Lower leg skin (tissue), 4 donors: ENCODE results near the gene SORCS2. TPM values are rescaled to one million over a fixed set of nuclear protein-coding genes. Genes with fewer than 3 reads are reported as not detected.

Source experiments
- DNase-seq, 2 donors: peaks; one replicate each; pipeline ENCODE4 v3.0.0-alpha.2; 2019; ENCODE audit warnings: low spot score in 2 of 2
- H3K4me3 ChIP-seq: fragments of 200-600 bp; sonication (generic); 2 replicates; pipeline ENCODE4 v1.5.1; 2017; ENCODE audit warnings: mild to moderate bottlenecking, low read depth; ENCODE audit not compliant: poor library complexity, severe bottlenecking
- CTCF ChIP-seq, 3 donors: fragments of 450-650 bp; IDR thresholded peaks; one replicate each; pipeline ENCODE4 v1.5.1; 2016; ENCODE audit warnings: antibody characterized with exemption in 3 of 3, mild to moderate bottlenecking in 3 of 3, moderate library complexity in 2 of 3
- POLR2A ChIP-seq, 2 donors: fragments of 450-650 bp; IDR thresholded peaks; one replicate each; pipeline ENCODE4 v1.6.1; 2016 to 2017; ENCODE audit warnings: antibody characterized with exemption in 2 of 2, mild to moderate bottlenecking in 1 of 2, moderate library complexity in 1 of 2
- WGBS, 2 donors: methylation state at CpG; one replicate each; pipeline ENCODE4 v1.1.5; 2018; 5-methylcytosine and 5-hydroxymethylcytosine counted together
- intact Hi-C: fragments of 100-400 bp; cut with DNase I; formaldehyde crosslinking; loops from one replicate; pipeline ENCODE4 v1.15.0; 2023; ENCODE audit warnings: low total_unique reads
- total RNA-seq, 4 donors: library from RNA; depleted of rRNA; stranded (reverse); fragments of >200 nt; gene quantifications; one replicate each; pipeline ENCODE4 v1.1.0, GENCODE V29; 2016

The SORCS2 gene
- total RNA-seq, 4 donors from 2014 or later: 1.1 to 6.4 (median 1.5) TPM

GRCh38 chr4:7616193-7616592 is 423.9 kb downstream of the SORCS2 start:
- TF ChIP-seq POLR2A (IDR thresholded peaks at IDR 0.05): no peak
- no peak for TF ChIP-seq CTCF (IDR thresholded peaks at IDR 0.05)
- no peak for DNase-seq
- intact Hi-C loops: no loop called here
- H3K4me3 ChIP-seq: no peak overlapping the region
- WGBS, 2 donors: 91 to 92% methylated on average over 3 of the region's 3 CpGs

GRCh38 chr4:7618361-7618760 is 426.0 kb downstream of the SORCS2 start:
- 76 to 79% methylated on average over 9 of the region's 9 CpGs for WGBS, 2 donors
- no peak for DNase-seq

GRCh38 chr4:7620086-7620813 is 427.9 kb downstream of the SORCS2 start:
- TF ChIP-seq CTCF (IDR thresholded peaks at IDR 0.05): no peak
- no peak for TF ChIP-seq POLR2A (IDR thresholded peaks at IDR 0.05)
- intact Hi-C loops: no loop called here
- DNase-seq: no peak
- WGBS, 2 donors: 75% methylated on average over 16 of the region's 16 CpGs
- H3K4me3 ChIP-seq: no peak overlapping the region

More at GRCh38 chr4:7618361-7618760, 426.0 kb downstream of the SORCS2 start:
- no peak for TF ChIP-seq CTCF (IDR thresholded peaks at IDR 0.05)
- TF ChIP-seq POLR2A (IDR thresholded peaks at IDR 0.05): no peak
- H3K4me3 ChIP-seq: no peak overlapping the region
- intact Hi-C loops: no loop called here

GRCh38 chr4:7620814-7621176 is 428.5 kb downstream of the SORCS2 start:
- intact Hi-C loops: no loop called here
- DNase-seq: no peak
- H3K4me3 ChIP-seq: no peak overlapping the region
- 72 to 86% methylated on average over 3 of the region's 10 CpGs for WGBS, 2 donors
- no peak for TF ChIP-seq POLR2A (IDR thresholded peaks at IDR 0.05)
- no peak for TF ChIP-seq CTCF (IDR thresholded peaks at IDR 0.05)

GRCh38 chr4:7621252-7622035 is 429.1 kb downstream of the SORCS2 start:
- DNase-seq: no peak
- no peak overlapping the region for H3K4me3 ChIP-seq
- TF ChIP-seq POLR2A (IDR thresholded peaks at IDR 0.05) (no peak), CTCF (IDR thresholded peaks at IDR 0.05) (no peak)
- WGBS, 2 donors: 74 to 75% methylated on average over 9 to 11 of the region's 11 CpGs
- intact Hi-C loops: no loop called here
